ENCODE measurements around the gene FAU.
A peak's percentile ranks its signal among the peaks of the same experiment; 100 is the strongest.

FAU gene

DNA sequence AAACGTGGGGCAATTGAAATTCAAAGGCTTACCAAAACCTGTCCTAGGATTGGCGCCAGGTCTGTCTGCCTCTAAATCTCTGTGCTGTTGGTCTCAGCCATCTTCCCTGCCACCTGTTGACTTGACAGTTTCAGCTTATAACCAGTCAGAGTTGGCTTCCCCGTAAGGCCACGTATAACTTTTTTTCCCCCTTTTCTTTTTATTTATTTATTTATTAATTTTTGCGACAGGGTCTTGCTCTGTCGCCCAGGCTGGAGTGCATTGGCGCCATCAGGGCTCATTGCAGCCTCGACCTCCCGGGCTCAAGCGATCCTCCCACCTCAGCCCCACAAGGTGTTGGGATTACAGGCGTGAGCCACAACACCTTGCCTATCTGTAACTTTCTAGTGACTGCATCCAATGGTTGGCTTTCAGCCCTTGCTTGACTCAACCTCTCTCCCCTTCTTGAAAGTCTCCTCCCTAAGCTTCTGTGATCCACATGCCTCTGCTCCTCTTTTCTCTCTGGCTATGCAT lies 13.8 kb upstream of the FAU start:
- no peak for DNase-seq

- DNase-seq: peak; percentile 91
These were observed 13.2 kb upstream of the FAU start for GRCh38 chr11:65134952-65135632.

DNA sequence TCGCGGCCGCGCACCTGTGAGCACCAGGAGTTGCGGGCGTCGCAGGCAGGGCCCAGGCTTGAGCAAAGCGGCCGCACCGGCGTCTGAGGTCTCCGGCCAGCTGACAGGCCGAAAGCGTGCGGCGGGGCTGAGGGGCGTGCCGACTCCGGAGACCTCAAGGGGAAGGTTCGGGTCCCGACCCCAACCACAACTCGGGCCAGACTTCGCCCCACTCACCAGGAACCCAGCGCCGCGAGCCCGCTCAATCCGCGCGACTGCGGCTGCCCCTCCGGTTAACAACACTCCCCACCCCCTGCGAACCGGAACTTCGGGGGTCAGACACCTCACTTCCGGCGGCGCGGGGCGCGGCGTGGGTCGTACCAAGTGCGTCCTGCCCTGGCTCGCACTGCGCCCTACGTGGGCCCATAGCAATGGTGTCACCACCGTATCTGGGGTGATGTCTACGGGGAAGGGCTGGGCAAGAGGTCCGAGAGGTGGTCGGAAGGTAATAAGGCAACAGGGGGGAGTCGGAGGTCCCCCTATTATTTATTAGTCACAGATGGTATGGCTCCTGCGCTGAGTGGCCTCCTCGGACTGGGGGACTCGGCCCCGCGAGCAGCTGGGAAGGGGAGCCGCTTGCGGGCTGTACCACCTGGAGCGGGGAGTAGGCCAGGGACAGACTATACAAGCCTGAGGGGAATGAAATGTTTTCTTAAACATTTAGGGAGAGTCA lies 12.5 kb upstream of the FAU start, which contains the start of gene SYVN1:
Gene SYVN1 (minus strand): TSS at position 280 of the 712 bp plus-strand sequence. CDS start 918 bp downstream, outside the sequence.
- DNase-seq: peak; percentile 84

DNA sequence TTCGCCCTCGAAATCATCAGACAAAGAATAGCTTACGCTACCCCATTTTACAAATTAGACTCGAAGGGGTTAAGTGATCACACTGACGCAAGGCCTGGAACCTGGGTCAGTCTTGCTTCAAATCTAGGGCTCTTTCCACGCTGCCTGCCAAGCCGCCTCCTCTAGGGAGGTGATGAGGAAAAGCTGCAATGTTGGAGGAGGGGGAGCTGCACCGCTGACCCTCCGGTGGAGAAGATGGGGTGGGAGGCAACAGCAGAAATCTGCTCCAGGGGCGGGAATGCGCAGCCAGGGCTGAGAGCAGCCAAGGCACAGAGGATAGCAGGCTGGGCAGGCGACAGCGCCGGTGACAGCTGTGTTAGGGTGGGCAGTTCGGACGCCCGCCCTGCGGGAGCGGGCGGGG lies 11.8 kb upstream of the FAU start:
- no peak for DNase-seq

DNA sequence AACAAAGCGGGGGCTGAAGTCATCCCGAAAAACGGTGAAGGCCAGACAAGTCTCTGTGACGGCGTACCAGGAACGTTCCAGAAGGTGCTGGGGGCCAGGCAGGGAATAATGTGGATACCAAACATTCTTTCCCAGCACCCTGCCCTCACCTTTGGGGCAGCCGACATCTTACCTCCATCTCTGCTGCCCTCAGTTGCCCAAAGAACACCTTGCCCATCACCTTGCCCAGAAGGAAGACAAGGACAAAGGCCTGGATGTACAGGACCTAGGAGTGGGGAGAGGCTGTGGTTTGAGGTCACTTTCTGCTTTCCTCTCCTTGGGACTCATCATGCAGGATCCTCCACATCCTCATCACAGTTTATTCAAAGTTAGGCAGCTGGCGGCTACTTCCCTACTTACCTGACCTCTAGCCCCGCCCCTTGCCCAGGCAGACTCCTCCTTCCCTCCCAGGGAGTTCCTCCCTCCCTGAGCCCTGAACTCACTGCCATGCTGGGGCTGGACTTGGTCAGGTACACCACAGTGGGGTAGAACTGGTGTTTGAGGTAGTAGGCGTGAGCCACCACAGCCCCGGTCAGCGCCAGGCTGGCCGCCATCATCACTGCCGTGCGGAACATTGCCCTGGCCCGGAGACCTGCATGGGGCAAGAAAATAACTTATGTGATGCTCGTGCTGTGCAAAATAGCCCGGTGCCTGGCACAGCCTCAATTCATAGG lies 11.2 kb upstream of the FAU start:
- peak; percentile 51 for DNase-seq

DNA sequence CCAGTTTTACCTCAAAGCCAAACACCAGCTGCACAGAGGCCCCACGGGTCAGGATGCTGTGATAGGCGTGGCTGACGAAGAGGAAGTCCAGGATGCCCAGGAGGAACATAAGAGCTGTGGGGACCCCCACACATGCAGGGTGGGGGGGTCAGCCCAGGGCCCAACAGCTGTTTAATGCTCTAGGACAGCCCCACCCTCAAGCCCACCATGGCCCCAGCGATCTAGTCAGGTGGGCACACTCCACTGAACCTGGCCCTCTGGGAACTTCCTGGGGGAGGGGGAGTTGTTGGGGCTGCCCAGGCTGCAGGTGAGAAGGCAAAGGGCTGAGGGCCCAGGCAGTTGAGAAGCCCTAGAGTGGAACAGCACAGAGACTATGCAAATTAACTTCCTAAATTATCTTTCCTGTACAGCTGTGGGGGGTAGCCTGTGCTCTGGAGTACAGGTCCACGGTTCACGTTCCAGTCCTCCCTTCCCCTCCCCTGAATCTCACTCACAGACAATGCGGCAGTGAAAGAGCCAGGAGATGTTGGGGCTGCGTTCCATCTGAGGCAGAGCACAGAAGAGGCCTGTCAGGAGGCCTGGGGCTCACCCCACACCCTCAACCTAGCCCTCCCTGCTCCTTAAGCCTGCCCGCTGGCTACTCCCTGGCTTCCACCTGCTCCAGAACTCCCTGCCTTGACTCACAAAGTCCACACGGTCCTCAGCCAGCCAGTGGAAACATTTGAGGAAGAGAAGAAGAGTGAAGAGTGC lies 10.5 kb upstream of the FAU start:
- DNase-seq: no peak

GRCh38 chr11:65131895-65132237 lies 9.9 kb upstream of the FAU start:
- no peak for DNase-seq

GRCh38 chr11:65131417-65131776 lies 9.5 kb upstream of the FAU start:
- DNase-seq: no peak

GRCh38 chr11:65130631-65131416 lies 8.9 kb upstream of the FAU start:
- no peak for DNase-seq

DNA sequence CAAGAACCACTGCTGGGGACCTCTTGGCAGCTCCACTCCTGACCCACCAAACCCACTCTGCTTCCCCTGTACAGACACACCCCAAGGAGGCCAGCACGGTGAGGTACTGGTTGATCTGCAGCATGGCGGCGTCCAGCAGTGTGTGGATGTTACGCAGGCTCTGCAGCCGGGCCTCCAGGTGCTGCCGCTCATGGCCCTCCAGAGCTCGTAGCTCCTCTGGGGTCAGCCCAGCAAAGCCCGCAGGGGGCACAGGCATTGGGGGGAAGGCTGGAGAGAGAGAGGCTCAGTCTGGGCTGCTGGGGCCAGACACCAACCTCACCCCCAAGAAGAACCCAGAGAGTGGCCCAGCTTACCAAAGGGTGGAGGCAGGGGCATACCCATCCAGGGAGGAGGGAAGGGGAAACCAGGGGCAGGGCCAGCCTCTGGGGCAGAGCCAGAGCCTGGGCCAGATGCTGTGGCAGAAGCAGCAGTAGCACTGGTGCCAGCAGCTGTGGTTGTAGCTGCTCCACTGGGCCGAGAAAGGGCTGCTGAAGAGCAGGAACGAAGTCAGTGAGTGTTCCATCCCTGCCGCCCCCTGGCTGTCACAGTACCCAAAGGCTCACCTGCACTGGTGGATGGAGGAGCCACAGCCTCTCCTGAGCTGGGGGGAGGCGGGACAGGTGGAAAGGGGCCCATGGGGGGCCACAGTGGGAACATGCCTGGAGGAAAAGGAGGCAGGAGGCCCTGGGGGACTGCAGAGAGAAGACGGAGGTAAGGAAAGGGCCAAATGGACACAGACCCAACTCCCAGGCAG lies 7.9 kb upstream of the FAU start:
- no peak for DNase-seq

- DNase-seq: no peak
These were observed 6.5 kb upstream of the FAU start for GRCh38 chr11:65128182-65129145.

DNA sequence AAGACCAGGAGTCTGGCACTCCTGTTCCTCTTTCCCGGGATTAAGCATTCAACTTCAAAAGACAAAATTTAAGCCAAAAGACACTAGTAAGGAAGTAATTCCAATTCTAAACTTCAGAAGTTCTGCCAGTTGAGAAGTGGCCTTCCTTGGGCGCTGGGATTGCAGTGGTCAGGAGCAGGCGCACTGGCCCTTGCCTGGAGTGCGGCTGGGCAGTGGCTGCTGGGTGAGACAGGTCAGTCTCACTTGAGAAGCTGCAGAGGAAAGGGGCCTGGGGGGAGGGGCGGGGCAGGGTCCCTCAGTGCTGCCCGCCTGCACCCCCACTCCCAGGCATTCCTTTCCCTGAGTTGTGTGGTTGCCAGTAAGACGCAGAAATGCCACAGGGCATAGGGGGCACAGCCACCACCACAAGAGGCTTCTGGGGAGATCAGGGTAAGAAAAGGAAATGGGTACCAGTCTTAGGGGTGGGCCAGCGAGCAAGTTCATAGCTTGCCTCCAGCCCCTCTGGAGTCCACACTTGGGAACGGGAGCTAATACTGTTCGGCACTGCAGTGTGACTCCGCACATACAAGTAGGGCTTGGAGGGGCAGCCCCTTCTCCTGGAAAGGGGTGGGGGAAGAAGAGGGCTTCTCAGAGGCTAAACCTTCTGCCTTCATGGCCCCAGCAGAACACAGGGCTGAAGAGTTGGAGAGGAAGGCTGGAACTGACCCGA lies 5.7 kb upstream of the FAU start:
- DNase-seq: no peak

- no peak for DNase-seq
These were observed 4.8 kb upstream of the FAU start for GRCh38 chr11:65126624-65127274.

- no peak for DNase-seq
These were observed 3.5 kb upstream of the FAU start for GRCh38 chr11:65125197-65126056.

DNA sequence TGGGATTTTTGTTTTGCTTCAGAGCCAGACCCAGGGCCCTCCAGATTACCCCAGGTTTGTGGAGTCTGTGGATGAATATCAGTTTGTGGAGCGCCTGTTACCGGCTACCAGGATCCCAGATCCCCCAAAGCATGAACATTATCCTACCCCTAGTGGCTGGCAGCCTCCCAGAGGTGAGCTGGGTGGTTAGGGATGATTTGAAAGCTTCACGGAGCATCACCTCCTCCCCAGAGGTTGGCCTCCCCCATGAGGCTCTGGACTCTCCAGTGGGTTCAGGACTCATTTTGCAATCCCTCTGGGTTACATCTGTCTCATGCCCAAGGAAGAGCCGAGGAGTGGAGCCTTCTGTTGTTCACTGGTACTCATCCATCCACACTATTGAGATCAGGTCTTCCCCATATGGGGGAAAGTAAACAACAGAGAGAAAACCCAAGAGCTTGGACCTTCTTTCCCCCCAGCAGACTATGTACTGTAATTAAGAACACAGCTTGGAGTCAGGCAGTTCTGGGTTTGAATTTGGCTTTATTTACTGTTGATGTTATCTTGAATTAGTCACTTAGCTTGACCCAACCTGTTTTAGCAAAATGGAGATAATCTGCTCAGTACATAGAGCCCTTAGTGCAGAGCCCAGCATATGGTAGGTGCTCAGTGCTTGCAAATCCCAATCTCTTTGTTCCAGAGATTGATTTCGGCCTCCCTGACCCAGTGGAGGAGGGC lies 2.7 kb upstream of the FAU start:
- no peak for DNase-seq

- peak; percentile 5 for DNase-seq
These were observed 478 bp downstream of the FAU start for GRCh38 chr11:65121447-65121864.

DNA sequence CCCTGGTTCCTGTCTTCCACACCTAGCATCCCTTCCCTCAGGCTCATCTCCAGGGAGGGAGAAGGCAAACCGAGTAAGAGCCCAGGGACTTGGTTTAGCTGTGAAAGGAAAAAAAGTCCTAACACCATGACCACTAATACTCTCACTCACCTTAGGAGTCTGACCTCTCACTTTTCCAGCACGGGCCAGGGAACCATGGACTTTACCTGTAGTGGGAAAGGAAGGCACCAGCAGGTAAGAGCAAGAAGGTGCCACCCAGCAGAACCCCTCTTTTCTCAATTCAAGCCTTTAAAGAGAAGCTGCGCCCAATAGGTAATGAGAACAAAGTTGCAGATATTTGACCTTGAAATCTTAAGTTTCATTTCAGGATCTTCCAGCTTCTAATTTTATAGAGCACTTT lies 1.1 kb downstream of the FAU start:
- DNase-seq: no peak

Data from MV-4-11 (cell line).